GM12865 (cell line): ENCODE results near the gene STRIP2.
"Not testable (repeated sequence)": the region's sequence is repeated elsewhere in the genome, so short reads cannot be mapped to it uniquely, and the experiment has no call there.

Experiments used
- DNase-seq: peaks from one replicate; pipeline ENCODE4 v3.0.0; 2010; ENCODE audit warnings: low read depth
- H3K4me3 ChIP-seq: 2 replicates; pipeline ENCODE4 v1.5.1; 2011; ENCODE audit warnings: mild to moderate bottlenecking, low read depth, low read length, control low read depth
- CTCF ChIP-seq: IDR thresholded peaks from 2 replicates; pipeline ENCODE4 v1.5.1; 2011; ENCODE audit warnings: low read length, control low read depth, low read depth, inconsistent platforms; ENCODE audit not compliant: insufficient read depth; ENCODE audit errors: missing control alignments

STRIP2 gene

GRCh38 chr7:129443612-129444011 is 9.4 kb downstream of the STRIP2 start:
- H3K4me3 ChIP-seq, result no peak overlapping the region
- no peak for DNase-seq
- TF ChIP-seq CTCF, result no peak

GRCh38 chr7:129444776-129445175 is 10.5 kb downstream of the STRIP2 start:
- H3K4me3 ChIP-seq, DNase-seq: not testable (repeated sequence)

GRCh38 chr7:129446925-129447324 is 12.7 kb downstream of the STRIP2 start:
- H3K4me3 ChIP-seq, DNase-seq: not testable (repeated sequence)

GRCh38 chr7:129447445-129447844 is 13.2 kb downstream of the STRIP2 start:
- H3K4me3 ChIP-seq, DNase-seq: not testable (repeated sequence)

GRCh38 chr7:129448608-129449007 is 14.4 kb downstream of the STRIP2 start:
- DNase-seq, H3K4me3 ChIP-seq: not testable (repeated sequence)

GRCh38 chr7:129450295-129450694 is 16.1 kb downstream of the STRIP2 start:
- DNase-seq, result no peak
- H3K4me3 ChIP-seq, result no peak overlapping the region
- TF ChIP-seq CTCF, result no peak

GRCh38 chr7:129452589-129453231 is 18.5 kb downstream of the STRIP2 start:
- no peak for DNase-seq
- no peak for TF ChIP-seq CTCF
- no peak overlapping the region for H3K4me3 ChIP-seq

- no peak for DNase-seq
- no peak overlapping the region for H3K4me3 ChIP-seq
- no peak for TF ChIP-seq CTCF
These were observed 19.4 kb downstream of the STRIP2 start for GRCh38 chr7:129453510-129454248.

GRCh38 chr7:129454249-129454551 is 20.0 kb downstream of the STRIP2 start:
- no peak overlapping the region for H3K4me3 ChIP-seq
- DNase-seq, result no peak
- TF ChIP-seq CTCF, result no peak
